Germinal center (tissue), 1 donor: Measurements from ENCODE around the gene ZNF418.
"Not testable (repeated sequence)": the region's sequence is repeated elsewhere in the genome, so short reads cannot be mapped to it uniquely, and the experiment has no call there.

Experiments
- DNase-seq: peaks from one replicate; pipeline ENCODE4 v3.0.0; 2012; ENCODE audit warnings: mixed read lengths, low spot score

Gene ZNF418

GRCh38 chr19:57888560-57889231 lies 46.5 kb downstream of the ZNF418 start, which contains the start of gene ZNF814:
TSS of gene ZNF814 (minus strand) at chr19:57889037. CDS start at chr19:57888802, 235 bp downstream.
- DNase-seq: peak; percentile 64

DNA sequence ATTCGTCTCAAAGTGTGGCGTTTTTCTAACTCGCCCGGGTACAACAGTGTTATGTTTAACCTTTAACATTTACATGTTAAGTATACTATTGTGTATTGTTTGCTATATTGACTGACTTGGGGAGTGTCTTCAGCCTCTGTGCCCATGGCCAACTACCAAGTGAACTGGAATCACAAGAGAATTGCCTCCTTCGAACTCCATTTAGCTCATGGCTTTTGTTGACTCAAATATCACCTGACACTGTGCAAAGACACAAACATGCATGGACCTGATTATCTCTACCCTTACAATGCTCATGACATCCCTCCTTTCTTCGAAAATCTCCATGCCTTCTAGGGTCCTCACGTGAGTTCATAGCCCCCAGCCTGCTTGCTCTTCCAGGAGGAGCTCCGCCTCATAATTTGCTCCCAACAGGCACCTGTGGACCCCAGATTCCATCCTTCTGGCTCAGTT lies 47.1 kb downstream of the ZNF418 start:
- no peak for DNase-seq

- DNase-seq: no peak
Measured at GRCh38 chr19:57887195-57887941, 47.8 kb downstream of the ZNF418 start.

GRCh38 chr19:57886046-57886445 lies 49.2 kb downstream of the ZNF418 start:
- DNase-seq: no peak

- not testable (repeated sequence) for DNase-seq
Measured at GRCh38 chr19:57873883-57874799, 61.1 kb downstream of the ZNF418 start.

- no peak for DNase-seq
Measured at GRCh38 chr19:57872450-57872849, 62.8 kb downstream of the ZNF418 start.
